Hair follicular keratinocyte (primary cell): ENCODE measurements around the gene DNAJB1. TPM values are rescaled to one million over a fixed set of nuclear protein-coding genes. Genes with fewer than 3 reads are reported as not detected.

Experiments used
- total RNA-seq: library from RNA; depleted of rRNA; stranded (reverse); fragments of >200 nt; gene quantifications from 2 replicates; pipeline ENCODE4 v1.2.3, GENCODE V29; 2015

Gene DNAJB1
- 100 and 107 TPM in 2 replicates for total RNA-seq

DNA sequence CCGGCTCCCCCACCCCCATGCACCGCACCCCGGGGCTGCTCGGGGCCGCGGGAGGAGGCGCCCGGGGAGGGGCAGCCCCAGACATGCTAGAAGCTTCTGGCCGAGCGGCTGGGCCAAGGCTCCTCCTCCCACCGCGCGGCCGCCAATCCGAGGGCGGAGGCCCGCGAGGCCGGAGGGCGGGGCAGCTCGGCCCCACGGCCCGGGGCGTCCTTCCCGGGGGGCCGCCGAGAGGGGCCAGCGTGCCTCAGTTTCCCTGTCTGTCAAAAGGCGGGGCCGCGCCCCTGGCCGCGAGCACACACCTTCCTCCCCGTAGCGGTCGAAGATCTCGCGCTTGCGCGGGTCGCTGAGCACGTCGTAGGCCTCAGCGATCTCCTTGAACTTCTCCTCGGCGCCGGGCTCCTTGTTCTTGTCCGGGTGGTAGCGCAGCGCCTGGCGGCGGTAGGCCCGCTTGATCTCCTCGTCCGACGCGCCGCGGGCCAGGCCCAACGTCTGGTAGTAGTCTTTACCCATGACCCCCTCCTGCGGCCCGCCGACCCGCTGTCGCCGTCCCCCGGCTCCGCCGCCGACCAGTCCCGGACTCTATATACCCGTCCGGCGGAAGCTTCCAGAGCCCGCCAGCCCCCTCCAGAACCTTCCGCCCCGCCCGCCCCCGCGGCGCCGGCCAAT lies at the start of gene DNAJB1:
Gene DNAJB1, minus strand, starts transcription at position 558 of the 666 bp plus-strand sequence. Its CDS starts 48 bp downstream, at position 510.

DNA sequence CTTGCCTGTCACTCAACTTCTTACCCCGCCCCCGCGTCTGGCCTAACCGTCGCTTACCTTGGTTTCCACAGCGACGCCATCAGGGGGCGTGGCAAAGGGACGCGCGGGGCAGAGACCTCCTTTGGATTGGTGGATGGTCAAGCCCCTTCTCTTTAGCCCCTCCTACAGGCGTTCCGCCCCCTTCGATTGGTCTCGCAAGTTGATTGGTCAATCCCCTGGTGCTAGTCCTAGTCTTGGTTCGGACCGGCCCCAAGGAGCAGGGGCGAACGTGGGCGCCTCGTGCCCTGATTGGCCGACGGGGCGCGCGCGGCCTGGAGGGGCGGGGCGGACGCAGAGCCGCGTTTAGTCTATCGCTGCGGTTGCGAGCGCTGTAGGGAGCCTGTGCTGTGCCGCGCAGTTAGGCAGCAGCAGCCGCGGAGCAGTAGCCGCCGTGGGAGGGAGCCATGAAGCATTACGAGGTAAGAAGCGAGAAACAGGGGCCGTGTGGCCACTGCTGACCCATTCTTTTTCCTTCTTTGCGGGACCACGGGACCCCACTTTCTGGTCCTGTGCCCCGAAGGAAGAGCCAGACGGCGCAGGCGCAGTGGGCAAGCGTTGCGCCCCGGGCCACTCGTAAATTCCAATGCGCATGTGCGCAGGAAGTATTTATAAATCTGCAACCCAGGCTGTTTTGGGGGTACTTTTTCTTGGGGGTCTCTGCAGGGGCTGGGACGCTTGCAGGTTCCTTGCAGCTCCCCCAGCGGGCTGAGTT lies 11.2 kb upstream of the DNAJB1 start, which contains the start of gene TECR:
Gene TECR, plus strand, starts transcription at position 341 of the 751 bp plus-strand sequence. Its CDS starts 103 bp downstream, at position 444.

DNA sequence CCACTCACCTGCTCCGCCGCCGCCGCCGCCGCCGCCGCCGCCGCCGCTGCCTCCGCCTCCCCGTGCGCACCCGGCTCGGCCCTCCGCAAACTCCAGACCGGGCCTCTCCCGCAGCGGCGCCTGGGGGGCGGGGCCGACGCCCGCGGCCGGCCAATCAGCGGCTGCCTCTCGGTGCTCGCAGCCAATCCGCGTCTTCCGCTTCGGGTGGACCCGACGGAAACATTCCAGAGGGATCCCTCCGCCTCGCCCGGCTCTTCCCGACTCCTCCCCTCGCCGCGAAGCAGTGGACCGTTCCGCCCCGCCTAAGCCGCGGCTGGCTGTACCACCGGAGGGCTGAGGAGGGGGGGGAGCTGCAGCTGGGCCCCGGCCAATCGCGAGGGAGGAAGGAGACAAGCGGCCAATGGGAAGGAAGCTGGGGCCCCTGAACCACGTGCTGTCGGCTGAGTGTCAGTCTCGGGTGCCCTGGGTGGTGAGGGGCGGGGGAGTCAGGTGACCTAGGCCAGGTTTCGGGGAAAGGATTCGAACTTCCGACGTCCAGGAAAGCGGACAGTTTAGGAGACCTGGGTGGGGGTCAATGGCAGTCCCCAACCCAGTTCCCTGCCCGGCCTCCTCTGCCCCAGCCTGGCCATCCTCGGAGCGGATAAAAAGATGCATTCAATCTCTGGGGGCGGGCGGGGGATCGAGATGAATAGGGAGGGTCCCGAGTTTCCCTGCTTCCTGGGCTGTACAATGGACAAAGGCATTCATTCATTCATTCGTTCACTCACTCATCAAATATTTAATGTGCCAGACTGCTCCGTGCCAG lies 22.0 kb downstream of the DNAJB1 start, which contains the start of gene GIPC1:
Gene GIPC1, minus strand, starts transcription at position 99 of the 805 bp plus-strand sequence. CDS start 13,151 bp downstream, outside the sequence.

DNA sequence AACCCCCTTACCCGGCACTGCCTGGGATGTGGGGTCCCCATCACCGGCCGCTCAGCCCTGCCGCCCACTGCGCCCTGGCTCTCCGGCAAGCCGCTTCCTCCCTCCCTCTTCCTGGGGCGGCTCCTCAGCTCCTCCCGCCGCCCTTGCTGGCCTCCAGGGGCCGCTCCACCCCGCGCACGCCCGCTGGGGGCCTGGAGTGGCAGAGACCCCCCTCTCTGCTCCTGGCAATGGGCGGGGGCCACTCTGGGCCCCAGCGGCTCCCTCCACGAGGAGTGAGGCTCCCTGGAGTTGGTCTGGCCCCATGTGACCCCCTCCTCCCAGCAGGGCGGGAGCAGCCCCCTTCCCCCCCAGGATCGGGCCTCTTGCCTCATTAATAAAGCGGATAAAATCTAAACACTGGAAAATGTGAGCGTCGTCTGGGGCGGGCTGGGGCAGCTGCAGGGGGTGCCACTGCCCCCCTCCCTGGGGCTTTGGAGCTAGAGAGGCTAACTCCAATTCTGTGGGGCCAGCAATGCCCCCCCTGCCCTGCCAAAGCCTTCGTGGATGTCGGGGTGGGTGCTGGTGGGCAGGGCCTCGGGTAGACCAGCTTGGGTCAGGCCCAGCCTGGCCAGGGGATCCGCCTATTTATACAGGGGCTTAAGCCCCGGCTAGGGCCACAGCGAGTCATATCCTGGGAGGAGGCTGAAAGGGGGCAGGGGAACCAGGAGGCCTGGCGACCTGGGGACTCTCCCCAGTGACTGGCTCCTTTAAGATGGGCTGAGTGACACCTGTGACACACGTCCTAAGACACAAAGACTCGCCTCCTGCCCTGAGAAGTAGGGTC lies 42.7 kb downstream of the DNAJB1 start, which contains the start of gene PTGER1:
Gene PTGER1, minus strand, starts transcription at position 104 of the 823 bp plus-strand sequence. CDS start 1,034 bp downstream, outside the sequence.

Other genes with a start within 250 kb of the DNAJB1 start
- gene ADGRE5, start 137.0 kb downstream of the DNAJB1 start, total RNA-seq: 2.7 and 8.9 TPM in 2 replicates
- 103 and 202 TPM in 2 replicates for gene DDX39A, start 99.1 kb downstream of the DNAJB1 start, total RNA-seq
- 5.6 and 6.9 TPM in 2 replicates for gene PKN1, start 85.1 kb downstream of the DNAJB1 start, total RNA-seq
- gene PTGER1, start 43.0 kb downstream of the DNAJB1 start, total RNA-seq: 0.78 TPM in 1 of 2 replicates, not detected in the other
- gene GIPC1, start 22.3 kb downstream of the DNAJB1 start, total RNA-seq: 179 and 181 TPM in 2 replicates
- gene TECR, start 11.2 kb upstream of the DNAJB1 start, total RNA-seq: 80.6 and 98.3 TPM in 2 replicates
- 371 and 397 TPM in 2 replicates for gene NDUFB7, start 53.7 kb upstream of the DNAJB1 start, total RNA-seq
- not detected in 2 replicates for gene CLEC17A, start 64.7 kb upstream of the DNAJB1 start, total RNA-seq
- not detected in 2 replicates for gene ADGRE3, start 156.4 kb upstream of the DNAJB1 start, total RNA-seq
- gene ZNF333, start 171.7 kb upstream of the DNAJB1 start, total RNA-seq: 3.2 and 5.1 TPM in 2 replicates